ENCODE results near the gene AK9. TPM values are rescaled to one million over a fixed set of nuclear protein-coding genes. Genes with fewer than 3 reads are reported as not detected.

AK9 gene
- total RNA-seq, 4 donors from 2014 or later: 3.9 to 8.2 (median 7.1) TPM

GRCh38 chr6:109695468-109695867 is 4.5 kb upstream of the AK9 start:
- no peaks in the 10 kb centered on the region for H3K27me3 ChIP-seq
- TF ChIP-seq POLR2A (IDR thresholded peaks at IDR 0.05) (no peak), CTCF (IDR thresholded peaks at IDR 0.05 in 4 of 5, conservative IDR thresholded peaks at IDR 0.05 in 1 of 5) (no peak)
- DNase-seq: no peak
- no peak overlapping the region for H3K4me3 ChIP-seq
- intact Hi-C loops (cut with DNase I; ENCODE audit: low total_unique reads) (loop anchor here (10.0 kb wide), 3 partner anchors 241 to 489 kb away; partner anchors contain the start of genes CD164, CDC40 and MICAL1), in situ Hi-C loops (cut with MboI; ENCODE audit: low sequenced_read_pairs in 4 of 4) (loop anchor here in 3 of 4 donors (10.0 to 25.0 kb wide), 4 partner anchors 211 to 1267 kb away; partner anchors contain the start of genes CDC40 (in 3 of the 3), WASF1 (in 3 of the 3), ZBTB24 (in 2 of the 3) and GTF3C6 (in 1 of the 3))
- no peaks in the 10 kb centered on the region for H3K9me3 ChIP-seq
- no peak overlapping the region for H3K27ac ChIP-seq
- ATAC-seq: no peak
- H3K36me3 ChIP-seq: no peaks in the 10 kb centered on the region
- H3K4me1 ChIP-seq: peaks cover 7 to 9% of the 10 kb centered on the region in 2 donors

GRCh38 chr6:109693111-109693510 is 2.1 kb upstream of the AK9 start:
- H3K27me3 ChIP-seq: no peaks in the 10 kb centered on the region
- in situ Hi-C loops (cut with MboI; ENCODE audit: low sequenced_read_pairs in 4 of 4): loop anchor here in 3 of 4 donors (10.0 to 25.0 kb wide), 4 partner anchors 208 to 1269 kb away; partner anchors contain the start of genes CDC40 (in 3 of the 3), WASF1 (in 3 of the 3), ZBTB24 (in 2 of the 3) and GTF3C6 (in 1 of the 3)
- no peak for TF ChIP-seq POLR2A (IDR thresholded peaks at IDR 0.05)
- no peak for TF ChIP-seq CTCF (IDR thresholded peaks at IDR 0.05 in 4 of 5, conservative IDR thresholded peaks at IDR 0.05 in 1 of 5)
- H3K9me3 ChIP-seq: no peaks in the 10 kb centered on the region
- peaks cover 12 to 18% of the 10 kb centered on the region in 2 donors for H3K4me1 ChIP-seq
- no peak overlapping the region for H3K4me3 ChIP-seq
- no peak overlapping the region for H3K27ac ChIP-seq
- intact Hi-C loops (cut with DNase I; ENCODE audit: low total_unique reads): loop anchor here (10.0 kb wide), 3 partner anchors 238 to 492 kb away; partner anchors contain the start of genes CD164, CDC40 and MICAL1
- no peaks in the 10 kb centered on the region for H3K36me3 ChIP-seq
- ATAC-seq (no peak), DNase-seq (no peak)

- H3K36me3 ChIP-seq: no peaks in the 10 kb centered on the region
- peaks cover 12 to 22% of the 10 kb centered on the region in 2 donors for H3K4me1 ChIP-seq
- in situ Hi-C loops (cut with MboI; ENCODE audit: low sequenced_read_pairs in 4 of 4) (loop anchor here in 3 of 4 donors (10.0 to 25.0 kb wide), 4 partner anchors 206 to 1272 kb away; partner anchors contain the start of genes CDC40 (in 3 of the 3), WASF1 (in 3 of the 3), ZBTB24 (in 2 of the 3) and GTF3C6 (in 1 of the 3)), intact Hi-C loops (cut with DNase I; ENCODE audit: low total_unique reads) (loop anchor here (10.0 kb wide), 3 partner anchors 236 to 494 kb away; partner anchors contain the start of genes CD164, CDC40 and MICAL1)
- H3K27me3 ChIP-seq: no peaks in the 10 kb centered on the region
- peak overlapping the region; percentile 86 to 95 (median 91) for H3K27ac ChIP-seq
- H3K9me3 ChIP-seq: no peaks in the 10 kb centered on the region
- DNase-seq: peak; percentile 22 to 53
- TF ChIP-seq CTCF (IDR thresholded peaks at IDR 0.05 in 4 of 5, conservative IDR thresholded peaks at IDR 0.05 in 1 of 5) (no peak), POLR2A (IDR thresholded peaks at IDR 0.05) (no peak)
- H3K4me3 ChIP-seq: peak overlapping the region; percentile 88 to 99 (median 92)
- peak; percentile 54 to 62 for ATAC-seq
These were observed 647 bp downstream of the AK9 start for GRCh38 chr6:109690373-109690736.

GRCh38 chr6:109687271-109687761 is 3.7 kb downstream of the AK9 start:
- Histone ChIP-seq H3K4me1 (peaks cover 12 to 22% of the 10 kb centered on the region in 2 donors), H3K4me3 (no peak overlapping the region), H3K27ac (peak overlapping the region in 1 of 4 donors; percentile 53), H3K36me3 (no peaks in the 10 kb centered on the region), H3K9me3 (no peaks in the 10 kb centered on the region), H3K27me3 (no peaks in the 10 kb centered on the region)
- ATAC-seq (no peak), DNase-seq (peak in 1 of 2 donors; percentile 14)
- TF ChIP-seq POLR2A (IDR thresholded peaks at IDR 0.05) (no peak), CTCF (IDR thresholded peaks at IDR 0.05 in 4 of 5, conservative IDR thresholded peaks at IDR 0.05 in 1 of 5) (no peak)
- intact Hi-C loops (cut with DNase I; ENCODE audit: low total_unique reads) (no loop called here), in situ Hi-C loops (cut with MboI; ENCODE audit: low sequenced_read_pairs in 4 of 4) (loop anchor here in 3 of 4 donors (25.0 kb wide), 3 partner anchors 500 to 1275 kb away; partner anchors contain the start of genes CDC40 (in 3 of the 3), WASF1 (in 3 of the 3) and GTF3C6 (in 1 of the 3))

All from gastrocnemius medialis (tissue), 4 donors.